Liver (tissue), 9 donors: ENCODE data around the gene GPR61. TPM values are rescaled to one million over a fixed set of nuclear protein-coding genes. Genes with fewer than 3 reads are reported as not detected.

Source experiments
- DNase-seq: peaks from one replicate; pipeline ENCODE4 v3.0.0-alpha.2; 2017; ENCODE audit warnings: low spot score
- H3K27ac ChIP-seq, 2 donors: one replicate each; pipeline ENCODE4 v1.7.0; 2013; ENCODE audit warnings: inconsistent platforms in 2 of 2, low read length in 2 of 2, control low read depth in 1 of 2, low read depth in 1 of 2, mild to moderate bottlenecking in 1 of 2
- H3K27me3 ChIP-seq, 4 donors: one replicate each; pipeline versions ENCODE4 v1.6.1 to v1.7.0; 2013; ENCODE audit warnings: low read length in 3 of 4, inconsistent platforms in 1 of 4, mild to moderate bottlenecking in 1 of 4, moderate library complexity in 1 of 4; ENCODE audit not compliant: control insufficient read depth in 4 of 4, insufficient read depth in 4 of 4
- H3K36me3 ChIP-seq, 4 donors: one replicate each; pipeline versions ENCODE4 v1.6.1 to v1.7.0; 2013; ENCODE audit warnings: low read length in 3 of 4, mild to moderate bottlenecking in 3 of 4, low read depth in 1 of 4, moderate library complexity in 1 of 4; ENCODE audit not compliant: control insufficient read depth in 4 of 4, insufficient read depth in 3 of 4
- H3K4me1 ChIP-seq, 4 donors: one replicate each; pipeline versions ENCODE4 v1.6.1 to v1.7.0; 2013; ENCODE audit warnings: low read length in 3 of 4, mild to moderate bottlenecking in 3 of 4, moderate library complexity in 1 of 4; ENCODE audit not compliant: control insufficient read depth in 4 of 4, insufficient read depth in 4 of 4
- H3K4me3 ChIP-seq, 3 donors: one replicate each; pipeline versions ENCODE4 v1.6.1 to v1.7.0; 2013; ENCODE audit warnings: low read length in 3 of 3, control low read depth in 1 of 3, low read depth in 1 of 3, mild to moderate bottlenecking in 1 of 3
- H3K9ac ChIP-seq, 2 donors: one replicate each; pipeline ENCODE4 v1.7.0; 2013; ENCODE audit warnings: low read length in 2 of 2, mild to moderate bottlenecking in 2 of 2, moderate library complexity in 2 of 2, control low read depth in 1 of 2, low read depth in 1 of 2
- H3K9me3 ChIP-seq, 4 donors: one replicate each; pipeline versions ENCODE4 v1.6.1 to v1.7.0; 2013; ENCODE audit warnings: low read length in 3 of 4; ENCODE audit not compliant: control insufficient read depth in 4 of 4
- EGR1 ChIP-seq, 2 donors: IDR thresholded peaks; 2 replicates each; pipeline ENCODE4 v1.6.1; 2016 to 2018; ENCODE audit warnings: antibody characterized with exemption in 2 of 2, low read depth in 2 of 2
- FOXA1 ChIP-seq: IDR thresholded peaks from 2 replicates; pipeline ENCODE4 v1.6.1; 2016; ENCODE audit warnings: antibody characterized with exemption
- FOXA2 ChIP-seq: IDR thresholded peaks from 2 replicates; pipeline ENCODE4 v1.6.1; 2016; ENCODE audit warnings: antibody characterized with exemption
- GABPA ChIP-seq, 2 donors: IDR thresholded peaks in 1 of 2; conservative IDR thresholded peaks in 1 of 2; 2 replicates each; pipeline ENCODE4 v1.6.1; 2016; ENCODE audit warnings: antibody characterized with exemption in 2 of 2, mild to moderate bottlenecking in 1 of 2, moderate library complexity in 1 of 2
- HNF4A ChIP-seq, 2 donors: conservative IDR thresholded peaks; 2 replicates each; pipeline ENCODE4 v1.6.1; 2016; ENCODE audit warnings: antibody characterized with exemption in 2 of 2, mild to moderate bottlenecking in 2 of 2
- JUND ChIP-seq, 2 donors: IDR thresholded peaks; 2 replicates each; pipeline ENCODE4 v1.6.1; 2016; ENCODE audit warnings: antibody characterized with exemption in 2 of 2
- RAD21 ChIP-seq, 2 donors: IDR thresholded peaks; 2 replicates each; pipeline ENCODE4 v1.6.1; 2016; ENCODE audit warnings: antibody characterized with exemption in 2 of 2, mild to moderate bottlenecking in 2 of 2
- RXRA ChIP-seq, 2 donors: IDR thresholded peaks; 2 replicates each; pipeline ENCODE4 v1.6.1; 2017 to 2018; ENCODE audit warnings: antibody characterized with exemption in 2 of 2, mild to moderate bottlenecking in 1 of 2
- SP1 ChIP-seq: IDR thresholded peaks from 2 replicates; pipeline ENCODE4 v1.6.1; 2018; ENCODE audit warnings: antibody characterized with exemption, mild to moderate bottlenecking
- TAF1 ChIP-seq: conservative IDR thresholded peaks from 2 replicates; pipeline ENCODE4 v1.6.1; 2016; ENCODE audit warnings: antibody characterized with exemption, mild to moderate bottlenecking
- YY1 ChIP-seq: IDR thresholded peaks from 2 replicates; pipeline ENCODE4 v1.6.1; 2016; ENCODE audit warnings: antibody characterized with exemption, mild to moderate bottlenecking
- WGBS: extraction: QIAGEN DNeasy Blood & Tissue Kit; methylation state at CpG from one replicate; pipeline ENCODE4 v1.1.7; 2013; 5-methylcytosine and 5-hydroxymethylcytosine counted together
- polyA plus RNA-seq, 2 donors: library from polyadenylated mRNA; stranded (reverse) in 1 of 2; unstranded in 1 of 2; fragments of 200-250 nt in 1 of 2; fragments of >200 nt in 1 of 2; fragmentation: Nextera tagmentation in 1 of 2; extraction: Ambion mirVana in 1 of 2; gene quantifications; one replicate each; pipeline versions ENCODE4 v1.2.1 to v1.2.3, GENCODE V29; 2013 to 2015
- total RNA-seq, 2 donors: library from RNA; depleted of rRNA; stranded (reverse); fragments of >200 nt; gene quantifications; one replicate each; pipeline ENCODE4 v1.2.3, GENCODE V29; 2014
- TF ChIP-seq, protein P1 (sequence below): fragments of 150-350 bp; IDR thresholded peaks from 2 replicates; pipeline ENCODE4 v1.5.1; 2017; ENCODE audit warnings: improper control_type of control experiment, low read depth, low read length; ENCODE audit not compliant: missing input control
- TF ChIP-seq, protein P2 (sequence below): IDR thresholded peaks from 2 replicates; pipeline ENCODE4 v1.6.1; 2016; ENCODE audit warnings: antibody characterized with exemption
- TF ChIP-seq, protein P3 (sequence below): IDR thresholded peaks from 2 replicates; pipeline ENCODE4 v1.6.1; 2016; ENCODE audit warnings: antibody characterized with exemption, mild to moderate bottlenecking
- TF ChIP-seq, protein P4 (sequence below): IDR thresholded peaks from 2 replicates; pipeline ENCODE4 v1.6.1; 2016; ENCODE audit warnings: antibody characterized with exemption
- donor health status: healthy.
- donor health status: healthy.
- donor health status: healthy.
- donor health status: healthy.
- donor health status: healthy.

GPR61 gene
- total and polyA plus RNA-seq, 4 donors = 0.32 TPM; not detected in 3

DNA sequence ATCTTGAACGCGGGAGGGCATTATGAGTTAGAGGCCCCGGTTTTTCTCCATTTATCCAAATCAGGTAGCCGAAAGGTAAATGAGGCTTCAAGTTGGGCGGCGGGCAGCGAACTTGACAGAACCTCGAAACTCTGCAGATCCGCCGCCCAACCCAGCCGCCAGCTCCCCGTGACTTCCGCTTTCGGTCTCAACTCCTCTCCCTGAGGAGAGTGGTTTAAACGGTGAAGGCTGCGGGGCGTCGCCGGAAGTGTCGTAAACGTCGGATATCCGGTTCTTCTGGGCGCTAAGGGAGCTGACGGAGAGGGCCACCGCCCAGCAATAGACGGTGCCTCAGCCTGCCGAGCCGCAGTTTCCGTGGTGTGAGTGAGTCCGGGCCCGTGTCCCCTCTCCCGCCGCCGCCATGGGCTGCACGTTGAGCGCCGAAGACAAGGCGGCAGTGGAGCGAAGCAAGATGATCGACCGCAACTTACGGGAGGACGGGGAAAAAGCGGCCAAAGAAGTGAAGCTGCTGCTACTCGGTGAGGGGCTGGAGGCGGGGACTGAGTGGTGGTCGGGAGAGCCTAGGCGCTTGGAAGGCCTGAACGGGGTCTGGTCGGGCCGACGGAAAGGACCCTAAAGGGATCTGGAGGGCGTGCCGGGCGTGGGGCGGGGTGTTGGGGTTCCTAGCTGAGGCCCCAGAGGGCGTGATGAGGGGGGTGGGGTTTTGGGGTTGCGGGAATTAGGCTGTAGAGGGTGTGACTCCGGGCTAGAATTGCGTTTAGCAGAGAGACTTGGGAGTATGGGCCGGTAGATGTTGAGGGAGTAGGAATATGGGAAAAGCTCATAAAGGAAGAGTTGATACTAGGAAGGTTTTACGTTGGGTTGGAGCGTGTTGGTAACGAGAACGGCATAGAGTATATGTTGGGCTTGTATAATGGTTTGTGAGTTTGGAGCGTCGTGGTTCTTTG is 8.9 kb downstream of the GPR61 start, which contains the start of gene GNAI3:
GNAI3 (plus strand) TSS at position 295 of the 947 bp plus-strand sequence; CDS start at position 401, 106 bp downstream.
- H3K4me1 ChIP-seq = peaks cover 5 to 41% (median 29%) of the 10 kb centered on the region in 4 donors
- H3K27me3 ChIP-seq = no peaks in the 10 kb centered on the region
- peak within 1 kb of the TSS; percentile 85 to 93 for H3K9ac ChIP-seq
- H3K36me3 ChIP-seq = no peaks in the 10 kb centered on the region
- TF ChIP-seq EGR1 (IDR thresholded peaks at IDR 0.05; ENCODE audit: low read depth in 2 of 2) = peak in 1 of 2 donors; percentile 73
- TF ChIP-seq, protein P1, sequence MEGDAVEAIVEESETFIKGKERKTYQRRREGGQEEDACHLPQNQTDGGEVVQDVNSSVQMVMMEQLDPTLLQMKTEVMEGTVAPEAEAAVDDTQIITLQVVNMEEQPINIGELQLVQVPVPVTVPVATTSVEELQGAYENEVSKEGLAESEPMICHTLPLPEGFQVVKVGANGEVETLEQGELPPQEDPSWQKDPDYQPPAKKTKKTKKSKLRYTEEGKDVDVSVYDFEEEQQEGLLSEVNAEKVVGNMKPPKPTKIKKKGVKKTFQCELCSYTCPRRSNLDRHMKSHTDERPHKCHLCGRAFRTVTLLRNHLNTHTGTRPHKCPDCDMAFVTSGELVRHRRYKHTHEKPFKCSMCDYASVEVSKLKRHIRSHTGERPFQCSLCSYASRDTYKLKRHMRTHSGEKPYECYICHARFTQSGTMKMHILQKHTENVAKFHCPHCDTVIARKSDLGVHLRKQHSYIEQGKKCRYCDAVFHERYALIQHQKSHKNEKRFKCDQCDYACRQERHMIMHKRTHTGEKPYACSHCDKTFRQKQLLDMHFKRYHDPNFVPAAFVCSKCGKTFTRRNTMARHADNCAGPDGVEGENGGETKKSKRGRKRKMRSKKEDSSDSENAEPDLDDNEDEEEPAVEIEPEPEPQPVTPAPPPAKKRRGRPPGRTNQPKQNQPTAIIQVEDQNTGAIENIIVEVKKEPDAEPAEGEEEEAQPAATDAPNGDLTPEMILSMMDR = no peak
- peak; percentile 50 to 61 for TF ChIP-seq RAD21 (IDR thresholded peaks at IDR 0.05)
- peak; percentile 38 for TF ChIP-seq SP1
- peak; percentile 94 to 99 for TF ChIP-seq GABPA (IDR thresholded peaks at IDR 0.05 in 1 of 2, conservative IDR thresholded peaks at IDR 0.05 in 1 of 2)
- TF ChIP-seq JUND (IDR thresholded peaks at IDR 0.05) = no peak
- peak; percentile 89 for TF ChIP-seq YY1
- TF ChIP-seq TAF1 = peak; percentile 86
- TF ChIP-seq RXRA (IDR thresholded peaks at IDR 0.05) = peak; percentile 43 to 45
- no peak for TF ChIP-seq FOXA1
- TF ChIP-seq, protein P2, sequence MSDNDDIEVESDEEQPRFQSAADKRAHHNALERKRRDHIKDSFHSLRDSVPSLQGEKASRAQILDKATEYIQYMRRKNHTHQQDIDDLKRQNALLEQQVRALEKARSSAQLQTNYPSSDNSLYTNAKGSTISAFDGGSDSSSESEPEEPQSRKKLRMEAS = peak; percentile 79
- peak in 1 of 2 donors; percentile 24 for TF ChIP-seq HNF4A (conservative IDR thresholded peaks at IDR 0.05)
- no peak for TF ChIP-seq FOXA2
- TF ChIP-seq, protein P3, sequence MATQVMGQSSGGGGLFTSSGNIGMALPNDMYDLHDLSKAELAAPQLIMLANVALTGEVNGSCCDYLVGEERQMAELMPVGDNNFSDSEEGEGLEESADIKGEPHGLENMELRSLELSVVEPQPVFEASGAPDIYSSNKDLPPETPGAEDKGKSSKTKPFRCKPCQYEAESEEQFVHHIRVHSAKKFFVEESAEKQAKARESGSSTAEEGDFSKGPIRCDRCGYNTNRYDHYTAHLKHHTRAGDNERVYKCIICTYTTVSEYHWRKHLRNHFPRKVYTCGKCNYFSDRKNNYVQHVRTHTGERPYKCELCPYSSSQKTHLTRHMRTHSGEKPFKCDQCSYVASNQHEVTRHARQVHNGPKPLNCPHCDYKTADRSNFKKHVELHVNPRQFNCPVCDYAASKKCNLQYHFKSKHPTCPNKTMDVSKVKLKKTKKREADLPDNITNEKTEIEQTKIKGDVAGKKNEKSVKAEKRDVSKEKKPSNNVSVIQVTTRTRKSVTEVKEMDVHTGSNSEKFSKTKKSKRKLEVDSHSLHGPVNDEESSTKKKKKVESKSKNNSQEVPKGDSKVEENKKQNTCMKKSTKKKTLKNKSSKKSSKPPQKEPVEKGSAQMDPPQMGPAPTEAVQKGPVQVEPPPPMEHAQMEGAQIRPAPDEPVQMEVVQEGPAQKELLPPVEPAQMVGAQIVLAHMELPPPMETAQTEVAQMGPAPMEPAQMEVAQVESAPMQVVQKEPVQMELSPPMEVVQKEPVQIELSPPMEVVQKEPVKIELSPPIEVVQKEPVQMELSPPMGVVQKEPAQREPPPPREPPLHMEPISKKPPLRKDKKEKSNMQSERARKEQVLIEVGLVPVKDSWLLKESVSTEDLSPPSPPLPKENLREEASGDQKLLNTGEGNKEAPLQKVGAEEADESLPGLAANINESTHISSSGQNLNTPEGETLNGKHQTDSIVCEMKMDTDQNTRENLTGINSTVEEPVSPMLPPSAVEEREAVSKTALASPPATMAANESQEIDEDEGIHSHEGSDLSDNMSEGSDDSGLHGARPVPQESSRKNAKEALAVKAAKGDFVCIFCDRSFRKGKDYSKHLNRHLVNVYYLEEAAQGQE = peak; percentile 82
- TF ChIP-seq, protein P4, sequence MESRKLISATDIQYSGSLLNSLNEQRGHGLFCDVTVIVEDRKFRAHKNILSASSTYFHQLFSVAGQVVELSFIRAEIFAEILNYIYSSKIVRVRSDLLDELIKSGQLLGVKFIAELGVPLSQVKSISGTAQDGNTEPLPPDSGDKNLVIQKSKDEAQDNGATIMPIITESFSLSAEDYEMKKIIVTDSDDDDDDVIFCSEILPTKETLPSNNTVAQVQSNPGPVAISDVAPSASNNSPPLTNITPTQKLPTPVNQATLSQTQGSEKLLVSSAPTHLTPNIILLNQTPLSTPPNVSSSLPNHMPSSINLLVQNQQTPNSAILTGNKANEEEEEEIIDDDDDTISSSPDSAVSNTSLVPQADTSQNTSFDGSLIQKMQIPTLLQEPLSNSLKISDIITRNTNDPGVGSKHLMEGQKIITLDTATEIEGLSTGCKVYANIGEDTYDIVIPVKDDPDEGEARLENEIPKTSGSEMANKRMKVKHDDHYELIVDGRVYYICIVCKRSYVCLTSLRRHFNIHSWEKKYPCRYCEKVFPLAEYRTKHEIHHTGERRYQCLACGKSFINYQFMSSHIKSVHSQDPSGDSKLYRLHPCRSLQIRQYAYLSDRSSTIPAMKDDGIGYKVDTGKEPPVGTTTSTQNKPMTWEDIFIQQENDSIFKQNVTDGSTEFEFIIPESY = peak; percentile 53
- WGBS = under 1% methylated on average over 68 of the region's 68 CpGs
- H3K9me3 ChIP-seq = no peaks in the 10 kb centered on the region
- peak within 1 kb of the TSS; percentile 90 to 94 for H3K27ac ChIP-seq
- peak; percentile 96 for DNase-seq
- peak within 1 kb of the TSS; percentile 87 to 93 (median 89) for H3K4me3 ChIP-seq
